Stimulated activated memory B cell treated with anti-CD40 and anti-IgM and Interleukin-4, amounts not matched to agents 10 μg/mL and 1 μg/mL and 100 μg/mL, for 72 hours (primary cell): ENCODE measurements around the gene RAB3C.
"Not testable (repeated sequence)": the region's sequence is repeated elsewhere in the genome, so short reads cannot be mapped to it uniquely, and the experiment has no call there.

Source experiments
- ATAC-seq: fragments of 150-1000 bp; cut with Tn5 transposase; 2 replicates; pipeline ENCODE4 v1.10.0; 2021
- H3K27ac Mint-ChIP-seq: one replicate; pipeline ENCODE4 v1.8.0; 2022; ENCODE audit warnings: mild to moderate bottlenecking, mixed read lengths
- H3K27me3 Mint-ChIP-seq: one replicate; pipeline ENCODE4 v1.8.0; 2022; ENCODE audit warnings: mixed read lengths
- H3K36me3 Mint-ChIP-seq: one replicate; pipeline ENCODE4 v1.8.0; 2022; ENCODE audit warnings: mixed read lengths
- H3K4me1 Mint-ChIP-seq: one replicate; pipeline ENCODE4 v1.8.0; 2022; ENCODE audit warnings: mixed read lengths
- H3K4me3 Mint-ChIP-seq: one replicate; pipeline ENCODE4 v1.8.0; 2022; ENCODE audit warnings: mild to moderate bottlenecking, moderate library complexity, mixed read lengths
- H3K9me3 Mint-ChIP-seq: one replicate; pipeline ENCODE4 v1.8.0; 2022; ENCODE audit warnings: mixed read lengths

RAB3C gene

GRCh38 chr5:58681943-58682342 is 99.1 kb downstream of the RAB3C start:
- Mint-ChIP-seq H3K9me3 (no peaks in the 10 kb centered on the region), H3K27ac (no peak overlapping the region), H3K4me1 (peaks cover 7% of the 10 kb centered on the region), H3K4me3 (no peak overlapping the region), H3K36me3 (no peaks in the 10 kb centered on the region), H3K27me3 (no peaks in the 10 kb centered on the region)
- ATAC-seq = peak; percentile 59

GRCh38 chr5:58683567-58683966 is 100.7 kb downstream of the RAB3C start:
- H3K36me3 Mint-ChIP-seq = no peaks in the 10 kb centered on the region
- no peak overlapping the region for H3K4me3 Mint-ChIP-seq
- H3K9me3 Mint-ChIP-seq = no peaks in the 10 kb centered on the region
- H3K27me3 Mint-ChIP-seq = no peaks in the 10 kb centered on the region
- H3K4me1 Mint-ChIP-seq = peaks cover 7% of the 10 kb centered on the region
- H3K27ac Mint-ChIP-seq = no peak overlapping the region
- no peak for ATAC-seq

- ATAC-seq = no peak
- H3K36me3 Mint-ChIP-seq = no peaks in the 10 kb centered on the region
- H3K9me3 Mint-ChIP-seq = no peaks in the 10 kb centered on the region
- H3K27ac Mint-ChIP-seq = no peak overlapping the region
- no peak overlapping the region for H3K4me3 Mint-ChIP-seq
- H3K27me3 Mint-ChIP-seq = no peaks in the 10 kb centered on the region
- H3K4me1 Mint-ChIP-seq = no peaks in the 10 kb centered on the region
Measured at GRCh38 chr5:58687079-58687478, 104.2 kb downstream of the RAB3C start.

DNA sequence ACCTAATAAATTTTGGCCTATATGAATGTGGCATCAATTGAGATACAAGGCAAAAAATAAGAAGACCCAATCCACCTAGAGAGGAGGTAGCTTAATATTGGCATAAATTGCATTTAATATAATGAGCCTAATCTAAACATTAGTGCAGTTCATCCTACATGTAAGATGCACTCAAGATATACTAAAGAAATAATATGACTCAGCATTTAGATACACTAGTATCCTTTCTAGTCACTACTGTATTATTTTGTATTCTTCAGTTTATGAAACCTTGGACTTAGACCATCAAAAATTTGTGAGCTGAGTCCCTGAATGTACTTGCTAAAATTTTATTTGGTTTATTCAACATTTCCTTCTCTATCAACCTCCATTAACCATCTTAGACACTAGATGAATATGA is 104.7 kb downstream of the RAB3C start:
- H3K36me3 Mint-ChIP-seq = no peaks in the 10 kb centered on the region
- H3K27ac Mint-ChIP-seq = no peak overlapping the region
- H3K4me3 Mint-ChIP-seq = no peak overlapping the region
- H3K9me3 Mint-ChIP-seq = no peaks in the 10 kb centered on the region
- H3K4me1 Mint-ChIP-seq = no peaks in the 10 kb centered on the region
- no peak for ATAC-seq
- no peaks in the 10 kb centered on the region for H3K27me3 Mint-ChIP-seq

DNA sequence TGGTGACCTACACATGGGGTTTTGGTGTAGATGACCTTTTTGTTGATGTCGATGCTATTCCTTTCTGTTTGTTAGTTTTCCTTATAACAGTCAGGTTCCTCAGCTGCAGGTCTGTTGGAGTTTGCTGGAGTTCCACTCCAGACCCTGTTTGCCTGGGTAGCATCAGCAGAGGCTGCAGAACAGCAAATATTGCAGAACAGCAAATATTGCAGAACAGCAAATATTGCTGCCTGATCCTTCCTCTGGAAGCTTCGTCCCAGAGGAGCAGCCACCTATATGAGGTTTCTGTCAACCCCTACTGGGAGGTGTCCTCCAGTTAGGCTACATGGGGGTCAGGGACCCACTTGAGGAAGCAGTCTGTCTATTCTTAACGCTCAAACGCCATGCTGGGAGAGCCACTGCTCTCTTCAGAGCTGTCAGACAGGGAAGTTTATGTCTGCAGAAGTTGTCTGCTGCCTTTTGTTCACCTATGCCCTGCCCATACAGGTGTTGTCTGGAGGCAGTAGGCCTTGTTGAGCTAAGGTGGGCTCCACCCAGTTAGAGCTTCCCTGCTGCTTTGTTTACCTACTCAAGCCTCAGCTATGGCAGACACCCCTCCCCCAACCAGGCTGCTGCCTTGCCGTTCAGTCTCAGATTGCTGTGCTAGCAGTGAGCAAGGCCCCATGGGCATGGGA is 116.3 kb downstream of the RAB3C start:
- Mint-ChIP-seq H3K9me3 (peaks cover 19% of the 10 kb centered on the region), H3K36me3 (peaks cover 11% of the 10 kb centered on the region), H3K27me3 (peaks cover 25% of the 10 kb centered on the region)
- not testable (repeated sequence) for ATAC-seq, H3K4me1 Mint-ChIP-seq, H3K27ac Mint-ChIP-seq, H3K4me3 Mint-ChIP-seq

DNA sequence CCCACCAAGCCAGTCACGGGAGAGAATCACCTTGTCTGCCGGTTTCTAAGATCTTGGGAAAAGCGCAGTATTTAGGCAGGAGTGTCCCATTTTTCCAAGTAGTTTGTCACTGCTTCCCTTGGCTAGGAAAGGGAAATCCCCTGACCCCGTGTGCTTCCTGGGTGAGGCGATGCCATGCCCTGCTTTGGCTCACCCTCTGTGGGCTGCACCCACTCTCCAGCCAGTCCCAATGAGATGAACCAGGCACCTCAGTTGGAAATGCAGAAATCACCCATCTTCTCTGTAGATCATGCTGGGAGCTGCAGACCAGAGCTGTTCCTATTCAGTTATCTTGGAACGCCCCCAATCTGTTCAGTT is 116.9 kb downstream of the RAB3C start:
- Mint-ChIP-seq H3K4me1 (no peaks in the 10 kb centered on the region), H3K9me3 (peaks cover 19% of the 10 kb centered on the region), H3K36me3 (peaks cover 11% of the 10 kb centered on the region), H3K4me3 (no peak overlapping the region), H3K27me3 (peaks cover 25% of the 10 kb centered on the region), H3K27ac (no peak overlapping the region)
- ATAC-seq = no peak

DNA sequence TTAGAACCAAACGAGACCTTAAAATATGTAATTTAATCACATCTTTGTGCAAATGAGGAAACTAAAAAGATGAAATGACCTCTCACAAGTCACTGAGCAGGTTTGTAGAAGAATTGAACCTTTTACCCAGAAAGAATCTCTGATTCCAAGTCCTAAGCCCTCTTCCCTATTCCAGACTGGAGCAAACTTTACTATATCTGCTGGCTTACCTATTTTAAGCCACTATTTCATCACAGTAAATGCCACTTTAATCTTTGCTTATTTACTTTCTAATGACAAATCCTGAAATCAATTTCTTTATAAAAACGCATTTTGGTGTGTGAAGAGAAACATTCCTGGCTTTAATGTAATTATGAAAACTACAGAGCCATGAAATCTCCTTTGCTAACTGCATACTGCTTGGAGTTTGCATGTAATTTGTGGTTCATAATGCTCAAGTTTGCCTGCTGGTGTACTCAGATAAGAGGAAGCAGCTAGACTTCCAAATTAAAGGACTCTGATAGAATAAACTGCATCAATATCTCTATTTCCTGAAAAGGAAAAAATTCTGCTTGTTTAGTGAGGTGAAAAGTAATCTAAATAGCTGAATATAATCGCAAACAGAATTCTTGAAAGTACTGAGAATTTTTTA is 121.2 kb downstream of the RAB3C start:
- Mint-ChIP-seq H3K4me1 (no peaks in the 10 kb centered on the region), H3K27me3 (peaks cover 20% of the 10 kb centered on the region), H3K27ac (no peak overlapping the region), H3K4me3 (no peak overlapping the region), H3K36me3 (no peaks in the 10 kb centered on the region), H3K9me3 (peaks cover 3% of the 10 kb centered on the region)
- no peak for ATAC-seq

- Mint-ChIP-seq H3K27ac (no peak overlapping the region), H3K9me3 (peaks cover under 1% of the 10 kb centered on the region), H3K27me3 (peaks cover 12% of the 10 kb centered on the region), H3K4me1 (peaks cover 7% of the 10 kb centered on the region), H3K4me3 (no peak overlapping the region), H3K36me3 (no peaks in the 10 kb centered on the region)
- no peak for ATAC-seq
Measured at GRCh38 chr5:58706736-58707135, 123.9 kb downstream of the RAB3C start.

- H3K9me3 Mint-ChIP-seq = peaks cover 4% of the 10 kb centered on the region
- H3K36me3 Mint-ChIP-seq = no peaks in the 10 kb centered on the region
- peaks cover 7% of the 10 kb centered on the region for H3K4me1 Mint-ChIP-seq
- no peaks in the 10 kb centered on the region for H3K27me3 Mint-ChIP-seq
- H3K27ac Mint-ChIP-seq = no peak overlapping the region
- H3K4me3 Mint-ChIP-seq = no peak overlapping the region
- ATAC-seq = no peak
Measured at GRCh38 chr5:58708456-58708855, 125.6 kb downstream of the RAB3C start.

GRCh38 chr5:58710425-58710824 is 127.5 kb downstream of the RAB3C start:
- not testable (repeated sequence) for H3K9me3 Mint-ChIP-seq, H3K4me1 Mint-ChIP-seq, H3K27ac Mint-ChIP-seq, H3K27me3 Mint-ChIP-seq, ATAC-seq, H3K36me3 Mint-ChIP-seq, H3K4me3 Mint-ChIP-seq

GRCh38 chr5:58710871-58711270 is 128.0 kb downstream of the RAB3C start:
- H3K4me3 Mint-ChIP-seq = no peak overlapping the region
- peaks cover 7% of the 10 kb centered on the region for H3K9me3 Mint-ChIP-seq
- peaks cover 7% of the 10 kb centered on the region for H3K4me1 Mint-ChIP-seq
- no peaks in the 10 kb centered on the region for H3K27me3 Mint-ChIP-seq
- no peak for ATAC-seq
- no peak overlapping the region for H3K27ac Mint-ChIP-seq
- H3K36me3 Mint-ChIP-seq = peaks cover 6% of the 10 kb centered on the region

DNA sequence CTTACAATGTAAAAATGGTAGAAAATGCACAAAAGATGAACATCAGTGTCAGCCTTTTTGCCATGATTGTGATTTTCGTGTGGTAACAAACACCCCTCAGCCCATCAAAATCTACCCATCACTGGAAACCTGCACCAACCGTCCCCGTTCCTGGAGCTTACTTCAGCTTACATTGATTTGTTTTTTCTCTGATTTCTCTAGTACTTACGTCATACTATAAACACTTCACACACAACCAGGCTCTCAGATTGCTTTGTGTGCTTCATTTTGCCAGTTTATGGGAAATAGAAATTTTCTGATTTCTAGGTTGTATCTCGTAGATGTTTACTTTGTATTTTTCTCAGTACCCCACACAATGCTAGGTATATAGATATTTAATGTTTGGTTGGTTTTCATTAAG is 129.1 kb downstream of the RAB3C start:
- Mint-ChIP-seq H3K9me3 (peaks cover 7% of the 10 kb centered on the region), H3K27ac (no peak overlapping the region), H3K4me3 (no peak overlapping the region), H3K27me3 (no peaks in the 10 kb centered on the region), H3K36me3 (peaks cover 6% of the 10 kb centered on the region), H3K4me1 (peaks cover 7% of the 10 kb centered on the region)
- no peak for ATAC-seq

- Mint-ChIP-seq H3K4me3 (no peak overlapping the region), H3K27ac (no peak overlapping the region), H3K36me3 (peaks cover 6% of the 10 kb centered on the region), H3K4me1 (peaks cover 7% of the 10 kb centered on the region), H3K27me3 (no peaks in the 10 kb centered on the region), H3K9me3 (peaks cover 7% of the 10 kb centered on the region)
- ATAC-seq = no peak
Measured at GRCh38 chr5:58714046-58714445, 131.2 kb downstream of the RAB3C start.

DNA sequence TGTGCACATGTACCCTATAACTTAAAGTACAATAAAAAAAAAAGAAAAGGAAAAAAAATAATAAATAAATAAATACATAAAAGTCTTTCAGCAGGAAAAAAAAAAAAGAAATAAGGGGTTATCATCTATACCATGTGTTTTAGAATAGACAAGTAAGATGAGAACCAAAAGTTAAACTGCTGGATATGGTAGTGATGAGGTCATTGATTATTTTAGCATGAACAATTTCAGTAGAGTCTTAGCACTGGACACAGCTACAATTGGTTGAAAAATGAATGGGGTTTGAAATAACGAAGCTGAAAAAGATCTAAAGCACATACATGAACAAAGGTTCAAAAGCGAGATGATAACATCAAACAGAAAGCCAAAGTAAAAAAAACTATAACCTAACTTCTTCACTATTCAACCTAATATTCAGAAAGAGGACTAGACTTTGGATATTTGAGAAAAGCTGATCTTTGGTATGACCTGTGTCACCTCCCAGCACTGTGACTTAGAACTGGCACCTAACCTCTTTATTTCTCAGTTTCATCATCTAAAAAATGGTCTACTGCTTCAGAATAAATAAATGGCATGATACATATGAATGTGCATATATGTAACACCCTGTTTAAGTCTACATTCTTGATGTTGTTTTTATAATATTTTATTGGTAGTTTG is 133.3 kb downstream of the RAB3C start:
- no peak overlapping the region for H3K4me3 Mint-ChIP-seq
- no peaks in the 10 kb centered on the region for H3K4me1 Mint-ChIP-seq
- ATAC-seq = no peak
- H3K9me3 Mint-ChIP-seq = peaks cover 7% of the 10 kb centered on the region
- H3K27ac Mint-ChIP-seq = no peak overlapping the region
- H3K36me3 Mint-ChIP-seq = peaks cover 6% of the 10 kb centered on the region
- no peaks in the 10 kb centered on the region for H3K27me3 Mint-ChIP-seq

DNA sequence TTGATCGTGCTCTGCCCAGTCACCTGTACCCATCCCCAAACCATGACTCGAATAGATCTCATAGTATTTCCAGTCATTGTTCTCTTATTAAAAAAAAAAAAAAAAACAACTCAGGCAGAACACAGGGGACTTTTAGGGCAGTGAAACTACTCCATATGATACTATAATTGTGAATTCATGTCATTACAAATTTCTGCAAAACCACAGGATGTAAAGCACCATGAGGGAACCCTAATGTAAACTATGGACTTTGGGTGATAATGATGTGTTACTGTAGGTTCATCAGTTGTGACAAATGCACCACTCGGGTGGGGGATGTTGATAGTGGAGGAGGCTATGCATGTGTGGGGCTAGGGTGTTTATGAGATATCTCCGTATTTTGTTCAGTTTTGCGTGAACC is 133.8 kb downstream of the RAB3C start:
- Mint-ChIP-seq H3K4me3 (no peak overlapping the region), H3K27me3 (no peaks in the 10 kb centered on the region), H3K36me3 (peaks cover 6% of the 10 kb centered on the region), H3K27ac (no peak overlapping the region), H3K4me1 (no peaks in the 10 kb centered on the region), H3K9me3 (peaks cover 7% of the 10 kb centered on the region)
- ATAC-seq = no peak
